ENCODE results near the gene MAPK6.

- TF ChIP-seq CTCF (IDR thresholded peaks at IDR 0.05) (no peak), POLR2A (IDR thresholded peaks at IDR 0.05) (no peak)
Measured at GRCh38 chr15:52030010-52030409, 11.0 kb downstream of the MAPK6 start.
